Suprapubic skin (tissue), 4 donors: ENCODE data around the gene CYP2W1.

Source experiments
- POLR2A ChIP-seq, 2 donors: fragments of 450-650 bp; IDR thresholded peaks; one replicate each; pipeline ENCODE4 v1.6.1; 2017; ENCODE audit warnings: antibody characterized with exemption in 2 of 2, mild to moderate bottlenecking in 2 of 2, moderate library complexity in 2 of 2
- POLR2AphosphoS5 ChIP-seq, 3 donors: sonication (generic); formaldehyde crosslinking; IDR thresholded peaks; one replicate each; pipeline ENCODE4 v1.6.1; 2017; ENCODE audit warnings: antibody characterized with exemption in 3 of 3
- TF ChIP-seq, protein P1 (sequence below), 2 donors: fragments of 200-600 bp in 1 of 2; fragments of 450-650 bp in 1 of 2; sonication (generic) in 1 of 2; IDR thresholded peaks; one replicate each; pipeline ENCODE4 v1.5.1; 2016 to 2019; ENCODE audit warnings: antibody characterized with exemption in 2 of 2, mild to moderate bottlenecking in 1 of 2, moderate library complexity in 1 of 2

DNA sequence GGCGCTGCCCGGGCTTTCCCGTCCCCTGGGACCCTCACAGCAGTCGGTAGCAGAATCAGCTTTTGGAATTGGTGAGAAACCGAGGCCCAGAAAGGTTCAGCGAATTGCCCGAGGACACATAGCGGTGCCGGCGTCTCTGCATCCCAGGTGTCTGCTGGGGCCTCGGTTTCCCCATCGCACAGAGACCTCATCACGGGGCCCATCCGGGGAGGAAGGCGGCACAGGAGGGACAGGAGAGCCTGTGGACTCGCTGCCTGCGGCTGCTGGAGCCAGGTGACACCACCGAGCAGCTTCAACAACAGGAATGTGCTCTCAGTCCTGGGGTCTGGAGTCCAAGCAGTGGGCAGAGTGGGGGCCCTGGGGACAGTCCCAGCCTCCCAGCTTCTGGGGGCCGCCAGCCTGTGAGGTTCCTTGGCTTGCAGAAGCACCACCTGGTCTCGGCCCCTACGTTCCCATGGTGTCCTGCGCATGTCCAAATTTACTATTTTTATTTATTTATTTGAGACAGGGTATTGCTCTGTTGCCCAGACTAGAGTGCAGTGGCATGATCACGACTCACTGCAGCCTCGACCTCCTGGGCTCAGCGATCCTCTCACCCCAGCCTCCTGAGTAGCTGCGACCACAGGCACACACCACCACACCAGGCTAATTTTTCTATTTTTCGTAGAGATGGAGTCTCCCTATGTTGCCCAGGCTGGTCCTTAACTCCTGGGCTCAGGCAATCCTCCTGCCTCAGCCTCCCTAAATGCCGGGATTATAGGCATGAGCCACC lies 7.1 kb upstream of the CYP2W1 start:
- TF ChIP-seq, protein P1, sequence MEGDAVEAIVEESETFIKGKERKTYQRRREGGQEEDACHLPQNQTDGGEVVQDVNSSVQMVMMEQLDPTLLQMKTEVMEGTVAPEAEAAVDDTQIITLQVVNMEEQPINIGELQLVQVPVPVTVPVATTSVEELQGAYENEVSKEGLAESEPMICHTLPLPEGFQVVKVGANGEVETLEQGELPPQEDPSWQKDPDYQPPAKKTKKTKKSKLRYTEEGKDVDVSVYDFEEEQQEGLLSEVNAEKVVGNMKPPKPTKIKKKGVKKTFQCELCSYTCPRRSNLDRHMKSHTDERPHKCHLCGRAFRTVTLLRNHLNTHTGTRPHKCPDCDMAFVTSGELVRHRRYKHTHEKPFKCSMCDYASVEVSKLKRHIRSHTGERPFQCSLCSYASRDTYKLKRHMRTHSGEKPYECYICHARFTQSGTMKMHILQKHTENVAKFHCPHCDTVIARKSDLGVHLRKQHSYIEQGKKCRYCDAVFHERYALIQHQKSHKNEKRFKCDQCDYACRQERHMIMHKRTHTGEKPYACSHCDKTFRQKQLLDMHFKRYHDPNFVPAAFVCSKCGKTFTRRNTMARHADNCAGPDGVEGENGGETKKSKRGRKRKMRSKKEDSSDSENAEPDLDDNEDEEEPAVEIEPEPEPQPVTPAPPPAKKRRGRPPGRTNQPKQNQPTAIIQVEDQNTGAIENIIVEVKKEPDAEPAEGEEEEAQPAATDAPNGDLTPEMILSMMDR (IDR thresholded peaks at IDR 0.05): no peak
- TF ChIP-seq POLR2A (IDR thresholded peaks at IDR 0.05): no peak
- no peak for TF ChIP-seq POLR2AphosphoS5 (IDR thresholded peaks at IDR 0.05)
